HG03175 (cell line): ENCODE data around the gene GRIN3B.
A peak's percentile ranks its signal among the peaks of the same experiment; 100 is the strongest.
"Not testable (repeated sequence)": the region's sequence is repeated elsewhere in the genome, so short reads cannot be mapped to it uniquely, and the experiment has no call there.

Experiments
- ATAC-seq: cut with Tn5 transposase; IDR thresholded peaks from one replicate; pipeline ENCODE4 v1.9.1; 2021; ENCODE audit warnings: mild to moderate bottlenecking, moderate library complexity; ENCODE audit not compliant: unreplicated experiment

Gene GRIN3B

DNA sequence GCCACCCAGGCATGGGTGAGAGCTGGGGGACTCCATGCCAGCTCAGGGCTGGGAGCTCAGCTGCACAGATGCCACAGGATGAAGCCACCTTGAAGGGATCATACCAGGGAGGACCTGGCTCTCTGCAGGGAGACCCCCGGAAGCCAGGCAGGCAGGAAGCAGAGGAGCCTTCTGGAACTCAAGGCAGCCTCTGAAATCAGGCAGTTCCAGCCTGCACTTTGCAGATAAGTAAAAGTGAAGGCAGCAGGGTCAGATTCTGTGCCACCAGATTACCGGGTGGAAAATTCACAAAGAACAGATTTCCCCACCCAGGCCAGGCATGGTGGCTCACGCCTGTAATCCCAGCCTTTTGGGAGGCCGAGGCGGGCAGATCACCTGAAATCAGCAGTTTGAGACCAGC, 18.2 kb downstream of the GRIN3B start:
- no peak for ATAC-seq

DNA sequence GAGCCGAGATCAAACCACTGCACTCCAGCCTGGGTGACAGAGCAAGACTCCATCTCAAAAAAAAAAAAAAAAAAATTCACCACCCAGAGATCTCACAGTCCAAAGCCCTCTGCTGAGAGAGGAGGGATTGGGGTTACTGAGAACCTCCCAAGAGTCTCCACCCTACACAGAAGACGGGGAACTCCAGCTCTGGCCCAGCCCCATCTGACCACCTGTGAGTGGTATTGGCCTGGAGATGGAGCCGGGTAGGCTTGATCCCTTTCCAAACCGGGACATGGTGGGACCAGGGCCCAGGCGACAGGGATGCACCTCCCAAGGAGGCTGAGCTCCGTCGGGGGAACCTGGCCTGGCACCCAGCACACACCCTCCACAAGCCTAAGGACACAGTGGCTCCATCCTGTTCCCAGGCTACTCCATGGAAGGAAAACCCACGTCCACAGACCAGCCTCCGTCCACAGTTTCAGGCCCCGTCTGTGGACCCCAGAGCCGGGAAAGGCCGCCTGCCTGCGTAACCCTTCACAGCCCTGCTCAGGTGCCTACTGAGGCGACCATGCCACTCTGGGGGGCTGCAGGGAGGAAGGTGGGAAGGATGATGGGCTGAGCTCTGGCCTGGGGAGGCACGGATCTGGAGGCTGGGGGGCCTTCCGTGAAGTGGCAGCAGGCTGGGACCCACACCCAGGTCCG, 18.9 kb downstream of the GRIN3B start:
- ATAC-seq: no peak

DNA sequence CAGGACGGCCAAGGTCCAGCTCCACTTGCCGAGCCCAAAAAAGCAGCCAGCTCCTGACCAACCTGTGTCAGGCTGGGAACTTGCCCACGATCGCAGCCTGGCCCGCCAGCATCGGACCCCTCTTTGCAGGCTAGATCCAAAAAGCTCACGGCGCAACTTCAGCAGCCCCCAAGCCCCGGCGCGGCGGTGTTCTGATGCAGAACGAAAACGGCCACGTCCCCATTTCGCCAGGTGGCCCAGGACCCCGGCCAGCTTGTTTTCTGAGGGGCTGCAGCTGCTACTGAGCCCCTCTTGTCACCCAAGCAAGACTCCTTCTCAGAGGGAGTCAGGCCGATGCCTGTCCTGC, 19.4 kb downstream of the GRIN3B start:
- no peak for ATAC-seq

DNA sequence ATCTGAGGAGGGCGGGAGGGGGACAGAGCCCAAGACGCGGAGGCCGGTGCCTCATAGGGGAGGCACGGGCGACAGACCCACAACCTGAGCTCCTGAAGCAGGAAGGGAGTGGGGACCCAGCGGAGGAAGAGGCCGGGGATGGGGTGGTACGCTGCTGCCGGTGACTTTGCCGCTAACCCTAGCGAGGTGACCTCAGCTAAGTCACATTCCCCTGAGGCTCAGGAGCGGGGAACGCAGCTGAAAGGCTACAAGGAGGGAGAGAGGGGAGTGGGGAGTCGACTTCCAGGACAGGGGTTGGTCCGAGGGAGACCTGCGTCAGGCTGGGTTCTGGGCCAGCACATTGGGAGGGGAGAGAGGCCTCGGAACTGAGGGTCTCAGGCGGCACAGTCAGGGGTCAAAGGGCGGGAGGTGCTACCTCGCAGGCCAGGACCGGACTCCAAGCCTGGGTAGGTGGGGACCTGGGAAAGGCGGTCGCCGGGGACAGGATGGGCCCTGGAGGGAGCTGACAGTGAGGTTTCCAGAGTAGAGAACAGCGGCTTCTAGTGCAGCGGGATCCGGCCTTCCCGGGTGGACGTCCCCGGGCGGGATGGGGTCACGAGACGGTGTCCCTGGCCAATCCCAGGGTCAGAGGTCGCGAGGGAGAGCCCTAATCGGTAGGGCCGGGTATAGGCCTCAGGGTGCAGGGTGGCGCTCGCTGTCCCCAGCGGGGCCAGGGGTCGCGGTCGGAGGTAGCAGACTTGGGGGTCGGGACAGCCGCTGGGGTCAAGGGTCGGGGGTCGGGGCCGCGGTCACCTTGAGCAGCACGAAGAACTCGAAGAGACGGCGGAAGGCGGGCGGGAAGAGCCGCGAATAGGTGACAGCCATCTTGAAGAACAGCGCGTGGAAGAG, 20.0 kb downstream of the GRIN3B start:
- no peak for ATAC-seq

DNA sequence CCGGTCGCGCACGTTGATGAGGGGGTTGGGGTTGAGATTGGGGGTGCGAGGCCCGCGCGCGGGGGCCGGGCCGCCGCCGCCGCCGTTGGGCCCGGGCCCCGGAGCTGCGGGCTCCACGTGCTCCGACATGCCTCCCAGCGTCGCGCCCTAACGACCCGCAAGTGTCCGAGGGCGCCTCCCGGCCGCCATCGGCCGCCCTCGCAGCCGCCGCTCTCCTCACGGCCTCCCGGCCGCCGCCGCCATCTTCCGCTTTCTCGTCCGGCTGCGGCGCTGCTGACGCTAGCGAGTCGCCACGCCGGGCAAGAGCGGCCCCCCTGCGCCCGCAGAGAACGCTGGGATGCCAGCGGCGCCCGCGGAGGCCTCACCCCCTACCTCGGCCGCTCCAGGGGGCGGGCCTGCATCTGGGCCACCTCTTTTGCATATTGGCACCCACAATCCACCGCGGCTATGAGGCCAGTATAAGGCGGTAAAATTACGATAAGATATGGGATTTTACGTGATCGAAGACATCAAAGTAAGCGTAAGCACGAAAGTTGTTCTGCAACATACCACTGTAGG, 20.7 kb downstream of the GRIN3B start, which contains the start of gene TMEM259:
TSS of gene TMEM259 (minus strand) at position 256 of the 558 bp plus-strand sequence. CDS start at position 129, 127 bp downstream.
- peak; percentile 82 for ATAC-seq

DNA sequence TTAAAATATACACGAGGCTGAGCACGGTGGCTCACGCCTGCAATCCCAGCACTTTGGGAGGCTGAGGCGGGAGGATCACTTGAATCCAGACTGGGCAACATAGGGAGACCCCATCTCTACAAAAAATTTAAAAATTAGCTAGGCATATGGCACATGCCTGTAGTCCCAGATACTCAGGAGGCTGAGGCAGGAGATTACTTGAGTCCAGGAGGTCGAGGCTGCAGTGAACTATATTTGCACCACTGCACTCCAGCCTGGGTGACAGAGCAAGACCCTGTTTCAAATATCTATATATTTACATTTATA, 23.6 kb downstream of the GRIN3B start:
- not testable (repeated sequence) for ATAC-seq

DNA sequence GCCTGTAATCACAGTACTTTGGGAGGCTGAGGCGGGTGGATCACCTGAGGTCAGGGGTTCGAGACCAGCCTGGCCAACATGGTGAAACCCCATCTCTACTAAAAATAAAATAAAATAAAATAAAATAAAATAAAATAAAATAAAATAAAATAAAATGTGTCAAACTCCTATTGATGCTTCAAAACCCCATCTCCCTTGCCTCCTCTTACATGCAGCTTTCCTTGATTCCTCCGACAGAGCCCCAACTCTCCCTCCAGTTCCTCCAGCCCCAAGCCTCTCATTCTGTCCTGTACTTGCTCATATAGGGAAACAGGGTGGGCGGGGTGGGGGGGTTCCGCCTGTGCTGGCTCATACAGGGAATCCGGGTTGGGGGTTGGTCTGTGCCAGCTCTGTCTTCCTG, 24.9 kb downstream of the GRIN3B start:
- ATAC-seq: not testable (repeated sequence)

DNA sequence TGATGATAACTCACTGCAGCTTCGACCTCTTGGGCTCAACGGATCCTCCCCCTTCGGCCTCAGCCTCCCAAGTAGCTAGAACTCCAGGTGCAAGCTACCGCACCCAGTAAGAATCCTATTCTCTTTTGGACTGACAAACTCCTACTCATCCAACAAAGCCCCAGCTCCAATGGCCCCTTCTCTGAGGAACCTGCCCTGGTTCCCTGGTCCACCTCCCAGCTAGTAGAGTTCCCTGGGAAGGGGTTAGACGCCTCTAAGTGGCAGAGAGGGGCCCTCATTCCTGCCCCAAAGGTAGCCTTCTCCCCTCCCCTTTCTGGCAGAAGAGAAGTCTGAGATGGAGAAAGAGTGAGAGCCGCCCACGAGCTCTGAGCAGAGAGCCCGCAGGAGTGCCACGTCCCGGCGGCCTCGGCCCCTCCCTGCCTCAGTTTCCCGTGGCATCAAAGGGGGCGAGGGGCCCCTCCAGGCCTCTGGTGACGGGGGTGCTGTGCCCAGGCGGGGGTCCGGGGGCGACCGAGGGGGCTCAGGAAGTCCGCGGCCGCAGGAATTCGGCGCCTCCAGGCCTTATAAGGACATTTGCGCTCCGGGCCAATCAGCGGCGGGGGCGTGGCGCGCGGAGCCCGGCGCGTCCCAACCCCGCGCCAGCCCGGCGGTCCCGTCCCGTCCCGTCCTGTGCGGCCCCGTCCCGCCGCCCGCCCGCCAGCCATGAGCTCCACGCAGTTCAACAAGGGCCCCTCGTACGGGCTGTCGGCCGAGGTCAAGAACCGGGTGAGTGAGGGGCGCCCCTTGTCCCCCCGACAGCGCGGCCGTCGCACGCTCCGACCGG, 26.0 kb downstream of the GRIN3B start, which contains the start of gene CNN2:
TSS of gene CNN2 (plus strand) at position 649 of the 823 bp plus-strand sequence. CDS start at position 703, 54 bp downstream.
- no peak for ATAC-seq

DNA sequence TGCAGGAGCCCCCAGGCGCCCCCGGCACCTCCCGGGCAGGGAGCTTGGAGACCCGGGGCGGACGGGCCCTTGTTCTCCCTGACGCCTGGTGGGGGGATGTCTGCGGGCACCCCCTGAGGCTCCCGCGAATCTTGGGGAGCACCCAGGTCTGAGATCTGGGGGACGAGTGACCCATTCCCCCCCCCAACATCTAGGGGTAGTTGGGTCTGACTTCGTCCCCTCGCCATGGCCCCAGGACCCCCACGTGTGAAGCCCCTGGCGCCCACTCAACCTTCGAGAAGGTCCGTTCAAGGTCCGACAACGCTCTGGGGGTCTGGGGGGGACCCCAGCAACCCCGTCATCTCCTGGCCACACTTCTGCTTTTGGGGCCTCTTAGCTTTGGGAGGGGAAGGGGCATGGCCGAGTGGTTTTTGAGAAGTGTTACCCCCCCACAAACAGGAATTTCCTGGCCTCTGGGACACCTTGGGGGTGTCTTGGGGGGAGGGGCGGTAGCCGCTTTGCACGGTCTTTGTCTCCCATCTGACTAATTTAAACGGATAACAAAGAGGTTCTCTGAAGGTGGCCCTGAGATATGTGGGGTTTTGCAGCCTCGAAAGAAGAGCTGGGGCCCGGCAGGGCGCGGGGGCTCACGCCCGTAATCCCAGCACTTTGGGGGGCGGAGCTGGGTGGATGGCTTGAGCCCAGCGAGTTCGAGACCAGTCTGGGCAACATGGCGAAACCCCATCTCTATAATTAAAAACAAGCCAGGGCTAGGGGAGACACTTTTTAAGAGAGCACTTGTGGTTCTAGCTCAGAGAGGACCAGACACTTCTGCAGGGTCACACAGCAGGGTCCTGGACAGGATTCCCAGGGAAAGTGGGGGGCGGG, 26.8 kb downstream of the GRIN3B start:
- ATAC-seq: no peak

DNA sequence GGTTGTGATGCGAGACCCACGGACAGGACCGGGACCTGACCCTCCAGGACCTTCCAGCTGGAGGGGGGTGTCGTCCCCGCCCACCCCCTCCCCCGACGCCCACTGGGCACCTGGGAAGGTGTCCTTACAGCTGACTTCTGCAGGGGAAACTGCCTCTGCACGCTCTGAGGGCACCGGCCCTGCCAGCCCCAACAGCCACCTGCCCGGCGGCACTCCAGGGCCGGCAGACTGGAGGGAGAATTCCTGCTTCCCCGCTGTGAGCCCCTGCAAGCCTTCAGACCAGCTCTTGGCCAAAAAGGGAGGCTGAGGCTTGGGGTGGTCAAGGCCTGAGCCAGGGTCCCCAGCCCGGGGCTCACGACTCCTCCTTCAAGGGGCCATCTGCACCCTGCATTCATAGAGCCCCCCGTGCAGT, 27.4 kb downstream of the GRIN3B start:
- no peak for ATAC-seq

DNA sequence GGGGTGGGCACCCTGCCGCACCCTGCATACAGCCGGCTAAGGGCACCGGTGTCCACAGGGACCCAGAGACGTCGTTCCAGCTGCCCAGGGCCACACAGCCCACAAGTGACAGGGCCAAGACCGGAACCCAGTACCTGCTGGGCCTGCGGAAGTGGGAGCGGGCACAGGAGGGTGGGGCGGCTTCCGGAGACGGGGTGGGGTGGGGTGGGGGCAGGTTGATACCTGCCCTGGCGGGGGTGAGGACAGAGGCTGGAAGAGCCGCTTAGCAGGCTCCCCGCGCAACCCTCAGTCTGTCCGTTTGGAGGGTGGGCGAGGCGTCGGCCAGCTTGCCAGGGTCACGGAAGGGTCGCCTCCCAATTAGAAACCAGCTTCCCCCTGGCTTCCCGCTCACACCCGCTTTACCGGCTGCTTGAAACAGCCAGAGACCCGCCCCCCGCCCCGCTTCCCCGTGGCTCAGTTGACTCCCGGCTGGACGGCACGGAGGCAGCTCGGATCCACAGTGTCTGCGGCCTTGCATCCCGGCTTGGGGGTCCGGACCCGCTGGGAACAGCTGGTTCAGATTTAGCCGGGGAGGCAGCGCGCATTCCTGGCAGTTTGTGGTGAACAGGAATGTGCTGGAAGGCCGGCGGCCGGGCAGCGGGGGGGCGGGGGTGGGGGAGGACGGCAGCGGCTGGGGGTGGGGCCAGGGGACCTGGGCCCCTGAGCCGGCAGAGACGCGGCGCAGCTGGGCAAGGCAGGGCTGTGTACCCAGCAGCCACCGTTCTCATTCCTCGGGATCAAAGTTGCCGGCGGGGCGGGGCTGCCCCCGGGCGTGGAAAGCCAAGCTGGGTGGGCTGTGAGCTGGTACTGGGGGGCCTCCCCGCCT, 28.1 kb downstream of the GRIN3B start:
- ATAC-seq: no peak

DNA sequence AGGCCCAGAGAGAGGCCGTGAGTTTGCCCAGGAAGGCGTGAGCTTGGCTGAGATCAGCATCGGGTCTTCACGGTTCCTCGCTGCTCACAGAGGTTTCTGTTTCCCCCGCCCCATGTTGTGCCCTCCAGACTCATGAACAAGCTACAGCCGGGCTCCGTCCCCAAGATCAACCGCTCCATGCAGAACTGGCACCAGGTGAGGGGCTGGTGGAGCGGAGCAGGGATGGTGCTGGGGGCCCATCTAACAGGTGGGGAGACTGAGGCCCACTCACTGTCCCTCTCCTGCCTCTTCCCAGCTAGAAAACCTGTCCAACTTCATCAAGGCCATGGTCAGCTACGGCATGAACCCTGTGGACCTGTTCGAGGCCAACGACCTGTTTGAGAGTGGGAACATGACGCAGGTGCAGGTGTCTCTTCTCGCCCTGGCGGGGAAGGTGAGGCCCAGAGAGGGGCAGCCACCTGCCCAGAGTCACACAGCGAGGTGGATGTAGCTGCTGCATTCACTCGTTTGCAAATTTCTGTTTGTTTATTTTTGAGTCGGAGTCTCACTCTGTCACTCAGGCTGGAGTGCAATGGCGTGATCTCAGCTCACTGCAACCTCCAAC, 32.1 kb downstream of the GRIN3B start:
- ATAC-seq: no peak

DNA sequence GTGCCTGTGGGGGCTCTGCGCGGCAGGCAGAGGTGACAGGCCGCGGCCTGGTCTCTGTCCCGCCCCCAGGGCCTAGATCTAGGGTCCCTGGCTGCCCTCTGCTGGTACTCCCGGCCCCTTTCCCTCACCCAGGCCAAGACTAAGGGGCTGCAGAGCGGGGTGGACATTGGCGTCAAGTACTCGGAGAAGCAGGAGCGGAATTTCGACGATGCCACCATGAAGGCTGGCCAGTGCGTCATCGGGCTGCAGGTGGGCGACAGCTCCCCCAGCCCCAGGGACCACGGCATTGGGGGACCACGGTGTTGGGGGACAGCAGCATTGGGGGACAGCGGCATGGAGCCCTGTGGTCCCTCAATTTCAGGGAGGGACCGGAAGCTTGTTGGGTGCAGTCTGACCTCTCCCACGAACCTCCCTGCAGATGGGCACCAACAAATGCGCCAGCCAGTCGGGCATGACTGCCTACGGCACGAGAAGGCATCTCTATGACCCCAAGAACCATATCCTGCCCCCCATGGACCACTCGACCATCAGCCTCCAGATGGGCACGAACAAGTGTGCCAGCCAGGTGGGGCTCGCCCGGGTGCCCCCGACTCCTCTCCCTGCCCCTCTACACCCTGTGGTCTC, 35.9 kb downstream of the GRIN3B start:
- no peak for ATAC-seq

DNA sequence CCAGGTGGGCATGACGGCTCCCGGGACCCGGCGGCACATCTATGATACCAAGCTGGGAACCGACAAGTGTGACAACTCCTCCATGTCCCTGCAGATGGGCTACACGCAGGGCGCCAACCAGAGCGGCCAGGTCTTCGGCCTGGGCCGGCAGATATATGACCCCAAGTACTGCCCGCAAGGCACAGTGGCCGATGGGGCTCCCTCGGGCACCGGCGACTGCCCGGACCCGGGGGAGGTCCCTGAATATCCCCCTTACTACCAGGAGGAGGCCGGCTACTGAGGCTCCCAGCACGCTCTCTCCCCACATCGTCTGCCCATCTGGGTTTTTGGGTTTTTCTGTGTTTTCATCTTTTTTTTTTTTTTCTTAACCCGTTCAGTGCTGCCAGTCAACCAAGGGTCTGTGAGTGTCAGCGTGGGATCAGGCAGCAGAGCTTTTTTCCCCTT, 37.4 kb downstream of the GRIN3B start:
- no peak for ATAC-seq

DNA sequence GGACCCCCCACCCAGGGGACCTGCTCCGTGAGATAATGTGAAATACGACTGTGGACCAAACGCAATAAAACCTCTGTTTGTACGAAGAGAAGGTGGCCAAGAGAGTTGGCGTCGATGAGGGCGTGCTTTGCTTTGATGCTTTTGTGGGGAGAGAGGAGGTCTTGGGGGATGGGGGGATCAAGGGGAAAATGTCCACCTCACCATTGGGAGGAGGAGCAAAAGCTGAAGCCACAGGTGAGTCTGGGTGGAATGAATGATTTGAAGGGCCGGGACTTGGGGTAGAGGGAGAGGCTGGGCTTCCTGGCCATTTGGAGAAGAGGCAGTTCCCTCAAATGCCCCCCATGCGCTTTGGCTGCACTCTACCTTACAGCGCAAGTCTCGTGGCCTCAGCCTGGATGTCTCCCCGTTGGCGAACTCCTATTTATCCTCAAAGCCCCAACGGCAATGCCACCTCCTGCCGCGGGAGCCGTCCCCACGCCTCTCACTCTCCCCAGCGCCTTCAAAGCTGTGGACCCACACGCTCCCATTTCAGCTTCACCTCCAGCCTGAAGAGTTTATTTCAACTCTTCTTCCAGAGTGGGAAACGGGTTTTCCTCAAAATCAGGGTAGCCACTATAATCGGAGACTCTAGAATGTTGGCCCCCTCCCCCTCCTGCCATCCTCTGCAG, 38.9 kb downstream of the GRIN3B start:
- no peak for ATAC-seq

DNA sequence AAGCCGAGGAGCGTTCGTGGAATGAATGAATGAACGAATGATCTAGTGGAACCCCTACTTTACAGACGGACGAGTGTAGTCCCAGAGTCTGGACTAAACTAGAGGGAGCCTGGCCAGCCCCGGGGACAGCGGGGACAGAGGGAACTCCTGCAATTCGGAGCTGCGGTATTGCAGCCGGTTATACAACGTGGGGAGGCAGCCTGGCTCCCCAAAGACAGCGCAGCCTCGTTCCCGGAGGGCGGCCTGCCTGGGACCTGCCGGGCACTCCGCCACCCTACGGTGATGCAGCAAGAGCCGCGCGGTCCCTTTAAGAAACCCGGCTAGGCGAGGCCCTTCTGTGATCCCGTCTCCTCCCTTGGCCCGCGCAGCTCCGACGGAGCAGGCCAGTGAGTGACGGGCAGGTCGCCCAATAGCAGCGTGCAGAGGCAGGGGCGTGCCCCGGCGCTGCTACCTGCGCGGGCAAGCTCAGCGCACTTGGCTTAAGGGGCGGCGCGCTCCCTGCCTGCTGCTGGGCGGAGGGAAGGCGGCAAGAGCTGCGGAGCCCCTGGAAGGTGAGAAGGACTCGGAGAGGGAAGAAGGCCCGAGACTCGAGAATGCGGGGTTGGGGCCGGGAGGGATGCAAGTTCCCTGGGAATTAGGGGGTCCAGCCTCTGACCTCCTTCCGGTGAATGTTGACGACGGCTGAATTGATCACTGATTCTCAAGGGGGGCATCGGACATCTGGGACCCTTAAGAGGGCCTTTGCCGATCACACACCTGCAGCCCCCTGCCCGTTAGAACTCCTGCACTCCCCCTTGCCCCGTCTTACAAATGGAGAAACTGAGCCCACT, 39.6 kb downstream of the GRIN3B start, which contains the start of gene ABCA7:
TSS of gene ABCA7 (plus strand) at position 462 of the 830 bp plus-strand sequence. CDS start 1,255 bp downstream, outside the sequence.
- ATAC-seq: peak; percentile 68
